Upper lobe of right lung (tissue), 1 donor: ENCODE data around the gene B9D2. TPM values are rescaled to one million over a fixed set of nuclear protein-coding genes. Genes with fewer than 3 reads are reported as not detected.

Source experiments
- ATAC-seq: fragments of 200-7000 bp; cut with Tn5 transposase; one replicate; pipeline ENCODE4 v1.9.1; 2020; ENCODE audit warnings: mild to moderate bottlenecking, moderate library complexity
- DNase-seq: peaks from one replicate; pipeline ENCODE4 v3.0.0-alpha.2; 2020
- H3K27ac ChIP-seq: fragments of 200-600 bp; one replicate; pipeline ENCODE4 v1.8.0; 2022
- H3K27me3 ChIP-seq: fragments of 200-600 bp; one replicate; pipeline ENCODE4 v1.8.0; 2022; ENCODE audit warnings: mild to moderate bottlenecking
- H3K36me3 ChIP-seq: fragments of 200-600 bp; one replicate; pipeline ENCODE4 v1.8.0; 2022
- H3K4me1 ChIP-seq: fragments of 200-600 bp; one replicate; pipeline ENCODE4 v1.8.0; 2022
- H3K4me3 ChIP-seq: fragments of 200-600 bp; one replicate; pipeline ENCODE4 v1.8.0; 2022; ENCODE audit warnings: mild to moderate bottlenecking
- H3K9me3 ChIP-seq: fragments of 200-600 bp; one replicate; pipeline ENCODE4 v1.8.0; 2022
- CTCF ChIP-seq: fragments of 200-600 bp; IDR thresholded peaks from one replicate; pipeline ENCODE4 v1.8.0; 2022; ENCODE audit warnings: antibody characterized with exemption
- intact Hi-C: fragments of 100-400 bp; cut with DNase I; formaldehyde crosslinking; loops from one replicate; pipeline ENCODE4 v1.11.0; 2022
- total RNA-seq: library from RNA; stranded (reverse); fragmentation: NEBNext Ultra II Directional; extraction: Animal tissue kit (Norgen Biotek cat#: 25700); gene quantifications from one replicate; pipeline ENCODE4 v1.2.1, GENCODE V29; 2021
- donor health status: DM: no; HTN: yes; CAD: no; lungs with severe emphysema.

Gene B9D2
- total RNA-seq, 1 donor from 2014 or later, result 5.5 TPM

GRCh38 chr19:41359741-41360140 is 4.2 kb downstream of the B9D2 start:
- intact Hi-C loops, result no loop called here

GRCh38 chr19:41357746-41358145 is 6.2 kb downstream of the B9D2 start:
- intact Hi-C loops, result no loop called here
- no peaks in the 10 kb centered on the region for H3K36me3 ChIP-seq
- no peak for TF ChIP-seq CTCF
- H3K27ac ChIP-seq, result no peak overlapping the region
- DNase-seq (no peak), ATAC-seq (no peak)
- H3K27me3 ChIP-seq, result no peaks in the 10 kb centered on the region
- H3K9me3 ChIP-seq, result no peaks in the 10 kb centered on the region
- peaks cover 19% of the 10 kb centered on the region for H3K4me1 ChIP-seq
- no peak overlapping the region for H3K4me3 ChIP-seq

More at GRCh38 chr19:41359741-41360140, 4.2 kb downstream of the B9D2 start:
- TF ChIP-seq CTCF, result no peak
- Histone ChIP-seq H3K27ac (no peak overlapping the region), H3K4me1 (peaks cover 17% of the 10 kb centered on the region), H3K36me3 (no peaks in the 10 kb centered on the region), H3K4me3 (no peak overlapping the region), H3K27me3 (no peaks in the 10 kb centered on the region), H3K9me3 (no peaks in the 10 kb centered on the region)
- ATAC-seq, result no peak
- DNase-seq, result no peak

DNA sequence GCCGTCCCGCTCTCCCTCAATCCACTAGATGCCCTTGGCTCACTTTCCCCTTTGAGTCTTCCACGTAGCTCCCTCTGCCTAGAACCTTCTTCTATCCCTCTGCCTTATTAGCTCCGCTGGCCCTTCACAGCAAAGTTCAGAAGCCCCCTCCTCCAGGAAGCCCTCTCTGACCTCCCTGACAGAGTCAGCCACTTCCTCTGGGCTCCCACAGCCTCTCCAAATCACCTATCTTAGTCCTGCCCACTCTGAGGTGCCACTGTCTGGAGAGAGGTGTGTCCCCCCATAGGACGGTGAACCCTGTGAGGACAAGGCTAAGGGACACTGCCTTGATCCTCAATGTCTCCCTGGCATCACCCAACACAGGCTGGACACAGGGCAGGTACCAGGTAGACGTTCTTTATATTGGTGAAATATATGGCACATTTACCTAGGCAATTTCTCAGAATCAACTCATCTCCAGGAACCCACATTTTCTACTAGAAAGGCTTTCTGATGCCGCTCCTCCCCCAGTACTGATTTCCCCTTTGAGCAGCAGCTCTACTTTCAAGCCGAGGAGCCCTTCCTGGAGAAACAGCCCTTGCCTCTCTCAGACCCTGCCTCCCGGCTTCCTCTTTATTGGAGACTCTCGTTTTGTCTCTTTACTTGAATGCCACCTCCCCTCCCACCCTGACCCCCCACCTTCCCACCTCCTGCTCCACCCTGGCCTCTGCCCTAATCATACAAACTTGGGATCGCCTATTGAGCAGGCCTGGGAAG is 6.8 kb downstream of the B9D2 start:
- no peaks in the 10 kb centered on the region for H3K27me3 ChIP-seq
- intact Hi-C loops, result no loop called here
- H3K36me3 ChIP-seq, result no peaks in the 10 kb centered on the region
- no peak for DNase-seq
- no peak for ATAC-seq
- no peak overlapping the region for H3K4me3 ChIP-seq
- H3K9me3 ChIP-seq, result no peaks in the 10 kb centered on the region
- H3K4me1 ChIP-seq, result peaks cover 19% of the 10 kb centered on the region
- no peak for TF ChIP-seq CTCF
- H3K27ac ChIP-seq, result peak overlapping the region; percentile 1

- H3K36me3 ChIP-seq, result no peaks in the 10 kb centered on the region
- ATAC-seq, result no peak
- H3K4me3 ChIP-seq, result no peak overlapping the region
- no peak for TF ChIP-seq CTCF
- peak overlapping the region; percentile 30 for H3K27ac ChIP-seq
- H3K9me3 ChIP-seq, result no peaks in the 10 kb centered on the region
- no peak for DNase-seq
- no peaks in the 10 kb centered on the region for H3K27me3 ChIP-seq
- peaks cover 27% of the 10 kb centered on the region for H3K4me1 ChIP-seq
- intact Hi-C loops, result no loop called here
Observed at GRCh38 chr19:41355802-41356201, 8.1 kb downstream of the B9D2 start.

- Histone ChIP-seq H3K9me3 (no peaks in the 10 kb centered on the region), H3K4me3 (no peak overlapping the region), H3K27me3 (no peaks in the 10 kb centered on the region), H3K36me3 (no peaks in the 10 kb centered on the region), H3K27ac (peak overlapping the region; percentile 30), H3K4me1 (peaks cover 33% of the 10 kb centered on the region)
- DNase-seq (no peak), ATAC-seq (no peak)
- TF ChIP-seq CTCF, result no peak
- intact Hi-C loops, result no loop called here
Observed at GRCh38 chr19:41355035-41355434, 8.9 kb downstream of the B9D2 start.
